GM12875 (cell line): ENCODE data around the gene ETHE1.
"Not testable (repeated sequence)": the region's sequence is repeated elsewhere in the genome, so short reads cannot be mapped to it uniquely, and the experiment has no call there.

Experiments
- H3K4me3 ChIP-seq: one replicate; pipeline ENCODE4 v1.5.1; 2011; ENCODE audit warnings: low read depth, low read length, control low read depth
- TF ChIP-seq, protein P1 (sequence below): IDR thresholded peaks from 2 replicates; pipeline ENCODE4 v1.5.1; 2011; ENCODE audit warnings: low read depth, mild to moderate bottlenecking, control low read depth, inconsistent platforms, low read length, moderate library complexity, borderline replicate concordance; ENCODE audit not compliant: insufficient read depth

Gene ETHE1

DNA sequence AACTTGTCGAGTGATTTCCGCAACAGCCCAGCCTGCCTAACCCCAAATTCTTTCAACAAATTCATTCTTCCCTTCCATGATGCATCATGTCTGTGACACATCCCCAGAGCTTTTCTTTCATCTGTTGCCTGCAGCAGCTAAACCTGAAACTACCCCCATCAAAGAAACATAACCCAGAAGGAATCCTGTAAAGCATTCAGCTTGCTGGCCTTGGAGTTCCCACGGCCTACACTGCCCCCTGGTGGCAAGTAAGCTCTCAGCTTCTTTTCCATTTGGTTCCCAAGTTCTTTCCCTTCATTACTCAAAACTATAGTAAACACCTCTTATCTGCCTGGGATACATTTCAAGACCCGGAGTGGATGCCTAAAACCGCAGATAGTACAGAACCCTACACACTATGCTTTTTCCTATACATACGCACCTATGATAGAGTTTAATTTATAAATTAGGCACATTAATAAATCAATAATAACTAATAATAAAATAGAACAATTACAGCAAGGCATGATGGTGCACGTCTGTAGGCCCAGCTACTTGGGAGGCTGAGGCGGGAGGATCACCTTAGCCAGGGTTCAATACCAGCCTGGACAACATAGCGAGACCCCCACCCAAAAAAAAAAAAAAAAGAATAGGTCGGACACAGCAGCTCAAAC, 7.4 kb downstream of the ETHE1 start:
- no peak overlapping the region for H3K4me3 ChIP-seq
- TF ChIP-seq, protein P1, sequence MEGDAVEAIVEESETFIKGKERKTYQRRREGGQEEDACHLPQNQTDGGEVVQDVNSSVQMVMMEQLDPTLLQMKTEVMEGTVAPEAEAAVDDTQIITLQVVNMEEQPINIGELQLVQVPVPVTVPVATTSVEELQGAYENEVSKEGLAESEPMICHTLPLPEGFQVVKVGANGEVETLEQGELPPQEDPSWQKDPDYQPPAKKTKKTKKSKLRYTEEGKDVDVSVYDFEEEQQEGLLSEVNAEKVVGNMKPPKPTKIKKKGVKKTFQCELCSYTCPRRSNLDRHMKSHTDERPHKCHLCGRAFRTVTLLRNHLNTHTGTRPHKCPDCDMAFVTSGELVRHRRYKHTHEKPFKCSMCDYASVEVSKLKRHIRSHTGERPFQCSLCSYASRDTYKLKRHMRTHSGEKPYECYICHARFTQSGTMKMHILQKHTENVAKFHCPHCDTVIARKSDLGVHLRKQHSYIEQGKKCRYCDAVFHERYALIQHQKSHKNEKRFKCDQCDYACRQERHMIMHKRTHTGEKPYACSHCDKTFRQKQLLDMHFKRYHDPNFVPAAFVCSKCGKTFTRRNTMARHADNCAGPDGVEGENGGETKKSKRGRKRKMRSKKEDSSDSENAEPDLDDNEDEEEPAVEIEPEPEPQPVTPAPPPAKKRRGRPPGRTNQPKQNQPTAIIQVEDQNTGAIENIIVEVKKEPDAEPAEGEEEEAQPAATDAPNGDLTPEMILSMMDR = peak; percentile 76

DNA sequence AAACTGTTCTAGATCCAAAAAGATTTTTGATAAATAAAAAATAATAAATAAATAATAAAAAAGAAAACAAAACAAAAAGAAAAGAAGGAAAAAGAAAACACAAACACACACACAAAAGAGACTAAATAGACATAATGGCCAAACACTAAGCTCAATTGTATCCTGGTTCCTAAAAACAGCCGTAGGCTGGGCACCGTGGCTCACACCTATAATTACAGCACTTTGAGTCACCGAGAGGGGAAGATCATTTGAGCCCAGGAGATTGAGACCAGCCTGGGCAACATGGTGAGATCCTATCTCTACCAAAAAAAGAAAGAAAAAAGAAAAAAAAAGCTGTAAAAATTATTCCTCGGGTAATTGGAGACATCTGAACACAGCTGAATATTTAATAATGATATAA, 8.9 kb downstream of the ETHE1 start:
- no peak overlapping the region for H3K4me3 ChIP-seq
- TF ChIP-seq, protein P1 = no peak

DNA sequence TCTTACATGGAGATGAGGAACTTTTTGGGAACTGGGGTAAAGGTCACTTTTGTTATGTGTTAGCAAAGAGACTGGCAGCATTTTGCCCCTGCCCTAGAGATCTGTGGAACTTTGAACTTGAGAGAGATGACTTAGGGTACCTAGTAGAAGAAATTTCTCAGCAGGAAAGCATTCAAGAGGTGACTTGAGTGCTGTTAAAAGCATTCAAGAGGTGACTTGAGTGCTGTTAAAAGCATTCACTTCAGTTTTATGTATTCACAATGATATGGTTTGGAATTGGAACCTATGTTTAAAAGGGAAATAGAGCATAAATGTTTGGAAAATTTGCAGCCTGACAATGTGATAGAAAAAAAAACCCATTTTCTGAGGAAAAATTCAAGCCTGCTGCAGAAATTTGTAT, 14.6 kb downstream of the ETHE1 start:
- H3K4me3 ChIP-seq = not testable (repeated sequence)

DNA sequence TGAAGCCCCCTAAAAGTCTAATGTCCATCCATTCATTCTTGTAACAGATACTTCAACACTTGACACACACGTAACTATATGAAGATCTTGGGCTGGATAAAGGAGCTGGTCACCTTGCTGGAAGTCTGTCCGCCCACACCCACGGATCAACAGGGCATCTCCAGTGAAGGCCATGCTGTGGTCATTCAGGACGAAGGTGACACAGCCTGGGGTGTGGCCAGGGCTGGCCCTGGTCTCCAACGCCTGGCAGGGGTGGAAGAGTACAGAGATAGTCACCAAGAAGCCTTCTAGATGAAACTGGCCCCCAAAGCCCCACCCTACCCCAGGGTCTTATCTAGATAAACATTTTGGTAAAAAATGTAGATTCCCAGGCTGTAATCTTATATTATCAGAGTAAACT, 15.7 kb downstream of the ETHE1 start:
- no peak overlapping the region for H3K4me3 ChIP-seq
- TF ChIP-seq, protein P1 = no peak

DNA sequence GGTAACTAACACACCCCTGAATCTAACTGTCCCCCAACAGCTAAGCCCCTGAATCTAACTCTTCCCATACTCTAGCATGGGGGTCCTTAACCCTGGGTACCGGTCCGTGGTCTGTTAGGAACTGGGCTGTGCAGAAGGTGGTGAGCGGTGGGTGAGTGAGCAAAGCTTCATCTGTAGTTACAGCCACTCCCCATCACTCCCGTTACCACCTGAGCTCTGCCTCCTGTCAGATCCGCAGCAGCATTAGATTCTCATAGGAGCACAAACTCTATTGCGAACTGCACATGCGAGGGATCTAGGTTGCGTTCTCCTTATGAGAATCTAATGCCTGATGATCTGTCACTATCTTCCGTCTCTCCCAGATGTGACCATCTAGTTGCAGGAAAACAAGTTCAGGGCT, 16.3 kb downstream of the ETHE1 start:
- TF ChIP-seq, protein P1 = no peak
- no peak overlapping the region for H3K4me3 ChIP-seq

DNA sequence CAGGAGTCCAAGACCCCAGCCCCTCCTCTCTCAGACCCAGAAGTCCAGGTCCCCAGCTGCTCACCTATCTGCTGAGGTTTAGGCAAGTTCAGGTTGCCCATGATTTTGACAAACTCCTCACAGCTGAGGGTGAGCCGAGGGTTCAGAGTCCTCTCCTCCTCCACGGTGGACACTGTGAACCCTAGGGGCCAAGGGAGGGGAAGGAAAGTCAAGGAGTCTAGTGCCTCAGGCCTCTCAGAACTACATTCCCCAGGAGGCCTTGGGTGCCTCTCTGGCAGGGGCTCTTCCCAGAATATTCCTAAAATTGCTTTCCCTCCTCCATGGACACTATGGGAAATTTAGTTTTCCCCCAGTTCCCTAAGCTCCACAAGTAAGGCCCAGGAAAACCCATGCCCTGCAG, 19.1 kb downstream of the ETHE1 start:
- no peak overlapping the region for H3K4me3 ChIP-seq
- TF ChIP-seq, protein P1 = no peak

DNA sequence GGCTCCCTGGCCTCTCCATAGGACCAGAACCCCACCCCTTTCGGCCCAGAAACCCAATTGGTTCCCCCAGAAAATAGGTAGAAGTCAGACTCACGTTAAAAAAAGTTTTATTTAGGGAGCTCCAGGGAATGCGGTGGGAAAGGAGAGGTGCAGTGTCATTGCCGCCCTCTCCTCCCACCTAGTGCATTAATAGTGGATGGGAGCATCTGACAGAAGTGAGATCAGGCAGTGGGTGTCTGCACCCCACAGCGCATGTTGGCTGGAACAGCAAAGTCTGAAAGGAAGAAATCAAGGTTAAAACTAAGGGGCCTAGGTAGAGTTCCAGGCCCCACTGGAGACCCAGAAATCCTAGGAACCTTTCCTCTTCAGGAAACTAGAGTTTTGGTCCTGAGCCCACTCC, 20.4 kb downstream of the ETHE1 start:
- no peak overlapping the region for H3K4me3 ChIP-seq
- TF ChIP-seq, protein P1 = no peak

DNA sequence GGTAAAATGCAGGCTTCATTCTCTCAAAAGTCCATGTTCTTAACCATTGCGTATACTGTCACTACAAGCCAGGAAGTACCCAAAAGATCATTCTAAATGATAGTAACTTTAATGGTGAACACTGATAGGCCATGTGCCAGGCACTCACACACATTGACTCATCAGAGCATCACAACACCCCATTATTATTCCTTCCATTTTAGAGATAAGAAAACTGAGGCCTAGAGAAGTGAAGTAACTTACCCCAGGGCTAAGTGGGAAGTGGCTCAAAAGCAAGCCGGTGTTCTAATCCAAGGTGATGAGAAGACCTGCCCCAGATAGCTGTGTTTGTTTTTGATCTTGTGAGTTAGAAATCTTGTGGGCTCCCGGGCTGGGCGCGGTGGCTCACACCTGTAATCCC, 21.1 kb downstream of the ETHE1 start:
- TF ChIP-seq, protein P1 = no peak
- no peak overlapping the region for H3K4me3 ChIP-seq
